ENCODE results near the gene HMCN1.
"Not testable (repeated sequence)": the region's sequence is repeated elsewhere in the genome, so short reads cannot be mapped to it uniquely, and the experiment has no call there.

HMCN1 gene

DNA sequence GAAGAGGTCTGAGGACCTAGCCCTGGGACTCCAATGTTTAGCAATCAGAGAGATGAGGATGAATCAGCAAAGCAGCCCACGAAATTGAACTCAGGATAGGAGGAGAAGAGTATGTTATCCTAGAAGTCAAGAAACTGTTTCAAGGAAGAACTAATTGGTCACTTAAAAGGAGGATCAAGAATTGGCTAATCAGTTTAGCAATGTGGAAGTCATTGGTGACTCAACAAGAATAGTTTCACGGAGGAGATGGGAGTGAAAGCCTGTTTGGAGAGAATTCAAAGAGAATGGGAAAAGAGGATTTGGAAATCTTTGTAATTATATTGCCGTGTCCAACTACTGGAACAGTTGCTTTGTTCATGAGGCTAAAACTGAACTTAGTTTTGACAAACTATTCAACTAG, 7.4 kb downstream of the HMCN1 start:
- no peak for DNase-seq (ENCODE audit: low read depth in 2 of 2)

- no peak for DNase-seq (ENCODE audit: low read depth in 2 of 2)
Measured at GRCh38 chr1:185742403-185742802, 8.2 kb downstream of the HMCN1 start.

- DNase-seq (ENCODE audit: low read depth in 2 of 2) = no peak
Measured at GRCh38 chr1:185745165-185745564, 11.0 kb downstream of the HMCN1 start.

GRCh38 chr1:185759061-185759460, 24.9 kb downstream of the HMCN1 start:
- no peak for DNase-seq (ENCODE audit: low read depth in 2 of 2)

DNA sequence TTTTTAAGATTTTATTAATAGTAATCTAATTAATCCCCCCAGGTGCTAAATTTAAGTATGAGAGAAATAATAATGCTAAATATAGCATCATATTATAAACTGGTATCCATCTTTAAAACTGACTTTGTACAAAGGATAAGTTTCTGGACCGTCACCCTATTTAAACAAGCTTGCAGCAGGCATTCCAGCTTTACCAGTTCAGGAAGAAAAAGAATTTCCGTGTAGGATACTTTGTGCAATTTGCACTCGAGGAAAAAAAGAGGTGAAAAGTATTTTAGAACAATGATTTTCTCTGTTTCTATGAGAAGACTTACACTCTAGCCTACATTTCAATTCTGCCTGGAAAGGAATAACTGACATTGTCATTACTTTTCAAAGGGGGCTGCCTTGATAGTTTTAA, 27.6 kb downstream of the HMCN1 start:
- no peak for DNase-seq (ENCODE audit: low read depth in 2 of 2)

DNA sequence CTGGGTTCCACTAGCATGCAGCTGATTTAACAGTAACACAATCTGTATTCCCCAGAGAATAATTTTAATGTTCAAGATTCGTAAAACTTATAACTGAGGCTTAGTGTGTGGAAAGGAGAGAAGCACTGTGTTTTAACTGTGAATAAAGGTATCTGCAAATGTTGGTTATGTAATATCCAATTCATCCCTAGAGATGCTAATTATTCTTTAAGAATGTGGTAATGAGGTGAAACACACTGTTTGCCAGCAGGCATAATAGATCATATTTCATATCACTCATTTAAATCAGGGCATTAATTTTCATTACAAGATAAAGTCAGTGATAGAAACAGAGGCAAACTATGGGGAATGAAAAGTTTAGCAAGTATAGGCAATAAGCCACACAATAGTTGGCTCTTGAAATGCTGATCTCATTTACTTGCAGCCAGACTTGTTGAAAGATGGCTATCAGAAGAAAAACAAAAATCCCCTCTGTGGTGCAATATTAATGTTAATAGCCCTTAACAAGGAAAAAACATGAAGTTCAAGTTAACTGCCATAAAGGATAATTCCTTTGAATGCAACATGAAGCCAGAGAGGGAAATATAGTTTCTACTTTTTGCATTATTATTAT, 33.4 kb downstream of the HMCN1 start:
- DNase-seq (ENCODE audit: low read depth in 2 of 2) = no peak

DNA sequence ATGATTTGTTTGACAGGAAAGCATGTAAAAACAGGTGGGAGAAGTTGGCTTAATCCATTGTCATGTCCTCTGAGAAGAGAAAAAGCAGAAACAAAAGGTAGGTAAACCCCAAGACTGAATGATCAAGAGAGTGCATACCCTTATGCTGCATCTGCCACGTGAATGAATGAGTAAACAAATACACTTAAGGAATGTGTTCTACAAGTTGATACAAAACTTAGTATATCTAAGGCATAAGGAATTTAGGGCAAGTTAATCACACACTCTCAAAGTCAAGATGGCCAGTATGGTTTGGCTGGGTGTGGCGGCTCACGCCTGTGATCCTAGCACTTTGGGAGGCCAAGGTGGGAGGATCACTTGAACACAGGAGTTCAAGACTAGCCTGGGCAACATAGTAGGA, 34.2 kb downstream of the HMCN1 start:
- no peak for DNase-seq (ENCODE audit: low read depth in 2 of 2)

DNA sequence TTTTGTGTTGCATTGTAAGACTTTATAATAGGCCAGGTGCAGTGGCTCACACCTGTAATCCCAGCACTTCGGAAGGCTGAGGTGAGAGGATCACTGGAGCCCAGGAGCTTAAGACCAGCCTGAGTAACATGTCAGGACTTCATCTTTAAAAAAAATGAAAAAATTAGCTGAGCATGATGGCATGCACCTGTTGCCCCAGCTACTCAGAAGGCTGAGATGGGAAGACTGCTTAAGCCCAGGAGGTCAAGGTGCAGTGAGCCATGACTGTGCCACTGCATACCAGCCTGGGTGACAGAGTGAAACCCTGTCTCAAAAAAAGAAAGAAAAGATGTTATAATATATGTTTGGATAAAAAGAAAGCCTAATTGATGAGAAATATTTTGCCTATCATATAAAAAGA, 34.9 kb downstream of the HMCN1 start:
- DNase-seq (ENCODE audit: low read depth in 2 of 2) = no peak

DNA sequence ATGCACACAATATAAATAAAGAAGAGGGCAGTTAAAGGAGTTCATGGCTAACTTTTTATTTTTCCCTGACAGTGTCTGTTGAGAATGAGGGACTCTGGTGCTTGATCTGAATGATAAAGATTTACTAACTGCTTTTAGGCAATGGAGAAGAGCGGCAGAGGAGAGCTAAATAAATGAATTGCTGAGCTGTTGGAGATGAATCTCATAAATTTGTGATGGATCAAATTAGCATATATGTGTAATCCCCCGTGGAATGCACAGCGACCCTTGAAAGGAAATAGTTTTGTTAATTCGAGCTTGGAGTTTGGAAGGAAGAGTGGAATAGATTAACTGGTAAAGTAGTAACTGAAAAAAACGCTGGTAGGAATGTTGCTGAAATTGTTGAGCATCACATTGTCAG, 40.2 kb downstream of the HMCN1 start:
- DNase-seq (ENCODE audit: low read depth in 2 of 2) = no peak

DNA sequence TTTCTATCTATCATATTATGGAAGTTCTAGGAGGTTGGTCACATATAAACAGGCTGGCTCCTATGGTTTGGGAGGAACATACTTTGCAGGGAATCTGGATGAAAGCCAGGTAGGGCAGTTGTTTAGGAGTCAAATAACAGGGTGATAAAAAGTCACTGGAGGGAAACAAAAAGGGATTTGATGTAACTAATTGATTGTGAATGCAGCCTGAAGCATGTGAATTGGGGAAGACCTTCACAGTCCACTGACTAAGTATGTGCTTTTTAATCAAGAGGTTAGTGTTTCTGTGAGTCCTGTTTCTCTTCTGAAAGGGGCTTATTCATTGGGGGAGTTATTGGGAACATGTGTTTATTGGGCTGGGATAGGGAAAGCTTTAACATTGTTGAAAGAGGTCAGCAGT, 41.3 kb downstream of the HMCN1 start:
- no peak for DNase-seq (ENCODE audit: low read depth in 2 of 2)

GRCh38 chr1:185776522-185776921, 42.3 kb downstream of the HMCN1 start:
- DNase-seq (ENCODE audit: low read depth in 2 of 2) = no peak

GRCh38 chr1:185783860-185784259, 49.7 kb downstream of the HMCN1 start:
- DNase-seq (ENCODE audit: low read depth in 2 of 2) = not testable (repeated sequence)

DNA sequence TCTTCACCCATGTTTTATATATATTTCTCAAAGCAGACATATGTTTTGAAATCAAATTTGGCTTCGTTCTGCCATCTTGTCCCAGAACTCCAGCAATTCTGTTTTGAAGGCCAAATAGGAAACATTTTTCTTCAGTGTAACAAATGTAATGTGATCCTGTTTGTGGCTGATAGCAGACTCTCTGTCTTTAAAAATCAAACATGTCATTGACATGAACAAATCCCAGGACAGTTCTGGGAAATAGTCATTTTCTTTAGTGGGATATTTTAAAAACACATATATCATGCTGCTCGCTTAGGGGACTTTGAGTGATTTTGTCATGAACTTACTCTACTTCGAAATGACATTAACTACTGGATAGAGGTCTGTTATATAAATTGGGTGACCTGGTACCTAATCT, 51.4 kb downstream of the HMCN1 start:
- no peak for DNase-seq (ENCODE audit: low read depth in 2 of 2)

DNA sequence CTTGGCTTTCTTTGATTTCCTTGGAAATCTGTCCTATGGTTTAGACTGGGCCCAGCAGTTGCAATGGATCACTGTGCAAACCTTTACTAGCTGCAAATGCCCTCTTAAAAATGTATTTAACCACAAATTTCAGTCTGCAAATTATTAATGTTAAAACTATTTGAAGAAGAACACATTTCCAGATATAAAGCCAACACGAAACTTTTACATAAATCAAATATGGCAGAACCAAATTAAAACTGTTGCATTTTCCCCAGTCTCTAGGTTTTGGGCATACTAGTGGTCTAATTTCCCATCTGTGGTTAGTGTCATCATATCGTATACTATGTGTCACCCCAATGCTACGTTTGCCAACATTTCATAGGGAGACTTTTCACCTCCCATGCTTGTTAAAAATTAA, 52.3 kb downstream of the HMCN1 start:
- no peak for DNase-seq (ENCODE audit: low read depth in 2 of 2)

GRCh38 chr1:185787238-185787637, 53.0 kb downstream of the HMCN1 start:
- DNase-seq (ENCODE audit: low read depth in 2 of 2) = no peak

DNA sequence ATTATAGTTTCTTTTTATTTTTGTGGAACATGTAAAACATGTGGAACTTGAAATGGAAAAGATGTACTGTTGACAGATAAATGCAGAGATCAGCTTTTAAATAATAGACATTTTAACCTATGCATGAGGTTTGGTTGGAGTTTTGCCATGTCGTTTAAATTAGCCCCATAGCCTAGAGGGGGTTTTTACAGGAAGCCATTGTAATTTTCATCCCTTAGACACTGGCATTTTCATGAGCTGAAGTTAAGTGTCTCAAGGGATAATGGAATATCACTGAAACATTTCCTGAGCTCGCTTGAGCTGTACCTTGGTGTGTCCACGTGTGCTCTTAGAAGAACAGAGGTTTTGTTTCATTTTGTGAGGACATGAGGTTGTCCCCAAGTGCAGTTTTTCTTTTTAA, 54.2 kb downstream of the HMCN1 start:
- DNase-seq (ENCODE audit: low read depth in 2 of 2) = no peak

- no peak for DNase-seq (ENCODE audit: low read depth in 2 of 2)
Measured at GRCh38 chr1:185789501-185790193, 55.5 kb downstream of the HMCN1 start.

GRCh38 chr1:185790194-185790735, 56.1 kb downstream of the HMCN1 start:
- DNase-seq (ENCODE audit: low read depth in 2 of 2) = no peak

DNA sequence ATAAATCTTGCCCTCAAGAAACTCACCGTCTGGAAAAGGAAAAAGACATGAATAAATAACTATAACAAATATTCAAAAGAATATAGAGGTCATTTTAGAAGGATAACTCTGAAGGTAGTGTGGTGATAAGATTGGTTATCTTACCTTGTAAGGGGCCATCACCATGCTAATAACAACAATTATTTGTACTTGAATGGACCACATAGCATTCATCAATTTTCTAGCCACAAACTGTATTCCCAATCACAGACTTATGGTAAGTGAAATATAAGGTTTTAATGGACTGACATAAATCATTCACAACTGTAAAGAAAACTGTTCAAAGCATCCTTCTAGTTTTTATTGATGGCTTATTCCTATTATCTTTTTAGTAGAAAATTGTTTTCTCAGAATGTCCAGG, 57.8 kb downstream of the HMCN1 start:
- no peak for DNase-seq (ENCODE audit: low read depth in 2 of 2)

GRCh38 chr1:185794495-185794894, 60.3 kb downstream of the HMCN1 start:
- DNase-seq (ENCODE audit: low read depth in 2 of 2) = not testable (repeated sequence)

GRCh38 chr1:185795181-185795580, 61.0 kb downstream of the HMCN1 start:
- no peak for DNase-seq (ENCODE audit: low read depth in 2 of 2)

DNA sequence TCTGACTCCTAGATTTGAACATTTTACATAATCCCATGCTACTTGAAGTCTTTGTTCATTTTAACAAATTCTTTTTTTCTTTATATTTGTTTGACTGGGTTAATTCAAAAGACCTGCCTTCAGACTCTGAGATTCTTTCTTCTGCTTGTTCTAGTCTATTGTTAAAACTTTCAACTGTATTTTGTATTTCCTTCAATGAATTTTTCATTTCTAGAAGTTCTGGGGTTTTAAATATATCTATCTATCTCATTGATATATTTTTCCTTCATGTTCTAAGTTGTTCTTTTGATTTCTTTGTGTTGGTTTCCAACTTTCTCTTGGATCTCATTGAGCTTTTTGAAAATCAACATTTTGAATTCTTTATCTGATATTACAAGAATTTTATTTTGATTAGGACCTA, 64.3 kb downstream of the HMCN1 start:
- no peak for DNase-seq (ENCODE audit: low read depth in 2 of 2)

- DNase-seq (ENCODE audit: low read depth in 2 of 2) = no peak
Measured at GRCh38 chr1:185803241-185803640, 69.0 kb downstream of the HMCN1 start.

- DNase-seq (ENCODE audit: low read depth in 2 of 2) = no peak
Measured at GRCh38 chr1:185804206-185804605, 70.0 kb downstream of the HMCN1 start.

Data from stimulated activated CD4-positive, alpha-beta T cell treated with anti-CD3 and anti-CD28 coated beads, Interleukin-1b, Interleukin-23, amount 100 ng/mL, for 4 hours (primary cell).